GM10266 (cell line): ENCODE data around the gene KAT8.
"Not testable (repeated sequence)": the region's sequence is repeated elsewhere in the genome, so short reads cannot be mapped to it uniquely, and the experiment has no call there.

Source experiments
- DNase-seq: peaks from one replicate; pipeline ENCODE4 v3.0.0; 2012; ENCODE audit errors: extremely low spot score
- CTCF ChIP-seq: IDR thresholded peaks from 2 replicates; pipeline ENCODE4 v1.5.1; 2012; ENCODE audit warnings: mild to moderate bottlenecking, low read depth; ENCODE audit not compliant: control insufficient read depth, insufficient read depth; ENCODE audit errors: missing control alignments

The KAT8 gene

GRCh38 chr16:31133046-31133501 lies 15.6 kb downstream of the KAT8 start:
- no peak for TF ChIP-seq CTCF
- no peak for DNase-seq

- TF ChIP-seq CTCF, result no peak
- no peak for DNase-seq
Measured at GRCh38 chr16:31134091-31134571, 16.7 kb downstream of the KAT8 start.

- no peak for DNase-seq
- no peak for TF ChIP-seq CTCF
Measured at GRCh38 chr16:31134625-31135534, 17.4 kb downstream of the KAT8 start.

GRCh38 chr16:31135535-31136286 lies 18.2 kb downstream of the KAT8 start, which contains the start of gene PRSS8:
Gene PRSS8 (minus strand): TSS chr16:31135727. CDS start chr16:31135498, 229 bp downstream.
- TF ChIP-seq CTCF, result no peak
- DNase-seq, result no peak

GRCh38 chr16:31136287-31136662 lies 18.8 kb downstream of the KAT8 start:
- no peak for DNase-seq
- no peak for TF ChIP-seq CTCF

- DNase-seq, result not testable (repeated sequence)
Measured at GRCh38 chr16:31136822-31137499, 19.5 kb downstream of the KAT8 start.
